HG02678 (cell line): ENCODE measurements around the gene SLC26A4.

Experiments
- ATAC-seq: cut with Tn5 transposase; IDR thresholded peaks from one replicate; pipeline ENCODE4 v1.9.1; 2021; ENCODE audit warnings: mild to moderate bottlenecking, moderate library complexity; ENCODE audit not compliant: unreplicated experiment

The SLC26A4 gene

DNA sequence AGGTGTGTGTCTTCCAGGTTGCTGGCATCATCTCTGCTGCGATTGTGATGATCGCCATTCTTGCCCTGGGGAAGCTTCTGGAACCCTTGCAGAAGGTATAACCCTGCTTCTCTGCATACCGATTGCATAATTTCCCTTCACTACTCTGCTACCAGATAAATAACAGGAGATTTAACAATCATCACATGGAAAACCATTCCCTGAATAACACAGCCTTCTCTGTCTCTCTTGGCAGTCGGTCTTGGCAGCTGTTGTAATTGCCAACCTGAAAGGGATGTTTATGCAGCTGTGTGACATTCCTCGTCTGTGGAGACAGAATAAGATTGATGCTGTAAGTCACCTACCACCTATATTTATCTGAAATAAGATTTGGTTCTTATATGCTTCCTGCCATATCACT lies 33.8 kb downstream of the SLC26A4 start:
- no peak for ATAC-seq

DNA sequence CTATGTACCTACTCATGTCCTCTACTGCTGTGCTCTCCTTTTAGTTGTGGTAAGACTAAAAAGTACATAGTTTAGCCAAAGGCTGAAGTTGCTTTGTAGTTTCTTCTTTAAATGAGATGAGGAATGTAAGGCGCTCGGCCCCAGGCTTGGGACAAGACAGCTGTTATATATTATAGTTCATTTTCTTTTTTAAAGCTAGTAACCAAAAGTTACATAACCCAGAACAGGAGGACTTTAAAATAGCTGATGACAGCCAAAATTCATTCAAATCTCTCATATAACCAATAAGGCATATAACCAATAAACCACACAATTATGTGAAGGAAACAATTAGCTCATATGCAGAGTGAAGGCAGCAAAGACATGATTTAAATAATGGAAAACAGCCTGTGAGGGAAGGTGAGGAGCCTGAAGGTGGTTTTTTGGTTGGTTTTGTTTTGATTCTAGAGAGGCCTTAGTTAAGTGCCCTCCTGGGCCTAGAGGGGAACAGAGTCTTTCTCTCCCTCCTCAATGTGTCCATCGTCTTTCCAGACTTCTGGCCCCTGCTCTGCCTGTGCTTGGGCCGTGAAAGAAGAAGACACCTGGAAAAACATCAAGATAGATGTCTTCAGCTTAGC lies 35.8 kb downstream of the SLC26A4 start:
- ATAC-seq, result no peak

DNA sequence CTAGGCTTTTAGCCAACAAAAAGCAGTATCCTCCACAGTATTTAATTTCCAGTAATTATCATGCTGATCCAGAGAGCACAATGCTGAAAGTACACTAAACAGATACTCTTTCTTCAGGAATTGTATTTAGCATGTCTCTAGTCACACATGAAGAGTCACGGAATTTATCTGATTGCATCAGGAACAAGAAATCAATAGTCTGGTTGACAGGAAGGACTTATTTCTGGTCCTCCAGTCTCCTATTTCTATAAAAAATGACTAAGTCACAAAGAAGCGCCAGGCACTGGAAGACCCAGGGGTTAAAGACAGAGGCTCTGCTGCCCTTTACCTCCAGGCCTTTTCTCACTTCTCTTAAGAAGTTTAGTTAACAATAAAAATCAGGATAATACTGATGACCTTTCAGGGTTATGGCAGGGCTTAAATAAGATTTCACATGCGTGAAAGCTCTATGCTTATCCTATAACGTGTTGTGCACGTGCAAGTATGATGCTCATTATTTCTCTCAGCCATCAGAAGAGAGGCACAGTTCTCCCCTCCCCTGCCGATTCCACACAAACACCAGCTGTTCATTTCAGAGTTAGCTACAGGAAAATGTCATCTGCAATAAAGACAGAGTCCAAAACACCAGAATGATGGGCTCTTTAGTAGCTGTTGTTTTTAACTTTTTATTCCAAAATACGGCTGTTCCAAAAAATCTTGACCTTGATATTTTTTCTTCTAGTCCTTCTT lies 36.9 kb downstream of the SLC26A4 start:
- no peak for ATAC-seq

DNA sequence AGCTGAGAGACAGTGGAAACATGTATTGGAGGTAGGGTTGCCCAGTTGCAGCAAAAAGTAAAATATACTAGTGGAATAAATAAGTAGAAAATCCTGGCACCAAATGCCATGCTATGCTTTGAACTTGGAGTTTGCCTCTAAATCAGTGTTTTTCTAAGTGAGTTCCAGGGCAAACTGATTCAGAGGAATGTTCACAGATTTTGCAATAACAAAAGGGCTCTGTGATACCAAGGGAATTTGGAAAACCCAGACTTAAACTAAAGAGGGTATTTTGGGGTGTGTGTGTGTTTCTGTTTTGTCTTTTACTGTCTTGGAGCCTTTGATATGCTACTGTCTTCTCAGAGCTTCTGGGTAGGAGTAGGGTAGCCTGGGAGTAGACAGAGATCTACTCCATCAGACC lies 39.9 kb downstream of the SLC26A4 start:
- no peak for ATAC-seq

DNA sequence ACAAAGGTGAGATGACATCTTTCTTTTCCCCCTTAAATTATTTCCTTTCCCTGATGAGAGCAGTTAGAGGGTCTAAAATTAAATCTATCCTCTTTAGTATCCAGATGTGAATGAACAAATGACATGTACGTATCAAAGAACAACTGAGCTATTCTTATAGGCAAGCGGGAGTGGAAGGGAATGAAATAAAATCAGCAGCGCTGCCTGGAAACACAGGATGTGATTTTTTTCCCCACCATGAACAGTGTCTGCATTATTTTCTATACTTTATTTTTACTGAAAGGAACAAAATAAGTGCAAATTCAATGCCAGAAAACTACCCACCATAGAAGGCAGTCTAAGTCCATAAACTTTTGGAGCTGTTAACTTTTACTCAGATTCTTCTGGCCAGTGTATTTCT lies 40.6 kb downstream of the SLC26A4 start:
- ATAC-seq, result no peak

DNA sequence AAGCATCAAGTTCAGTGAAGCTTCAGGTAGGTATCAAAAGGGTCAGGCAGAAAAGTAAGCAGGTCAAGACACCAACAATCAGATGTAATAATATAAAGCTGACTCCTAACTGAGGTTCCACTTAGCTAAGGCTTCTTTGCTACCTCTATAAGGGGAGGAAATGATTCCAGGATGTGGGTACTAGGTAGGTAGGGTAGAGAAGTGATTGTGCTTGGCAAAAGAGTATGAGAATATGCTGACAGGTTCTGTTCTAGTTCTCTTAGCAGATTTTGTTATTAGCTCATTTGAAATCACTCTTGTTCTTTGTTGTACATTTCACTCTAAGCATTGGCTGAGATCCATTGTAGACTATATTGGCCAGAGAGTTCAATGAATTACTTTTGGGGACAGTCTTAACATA lies 42.6 kb downstream of the SLC26A4 start:
- ATAC-seq, result no peak

DNA sequence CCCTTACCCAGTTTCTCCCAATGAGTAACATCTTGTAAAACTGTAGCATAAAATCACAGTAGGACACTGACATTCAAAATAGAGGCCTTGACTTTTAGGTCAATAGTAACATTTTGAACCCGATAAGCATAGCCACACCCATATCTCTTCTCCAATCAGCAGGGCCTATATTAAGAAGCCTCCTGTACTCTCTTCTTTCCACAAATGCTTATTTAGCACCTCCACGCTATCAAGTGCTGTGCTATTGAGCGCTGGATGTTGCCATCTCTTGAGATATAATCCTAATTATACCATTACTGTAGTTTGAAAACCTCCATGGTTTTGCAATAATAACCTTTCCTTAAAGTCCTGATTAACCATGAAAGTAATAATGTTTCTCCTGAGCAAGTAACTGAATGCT lies 43.2 kb downstream of the SLC26A4 start:
- no peak for ATAC-seq

DNA sequence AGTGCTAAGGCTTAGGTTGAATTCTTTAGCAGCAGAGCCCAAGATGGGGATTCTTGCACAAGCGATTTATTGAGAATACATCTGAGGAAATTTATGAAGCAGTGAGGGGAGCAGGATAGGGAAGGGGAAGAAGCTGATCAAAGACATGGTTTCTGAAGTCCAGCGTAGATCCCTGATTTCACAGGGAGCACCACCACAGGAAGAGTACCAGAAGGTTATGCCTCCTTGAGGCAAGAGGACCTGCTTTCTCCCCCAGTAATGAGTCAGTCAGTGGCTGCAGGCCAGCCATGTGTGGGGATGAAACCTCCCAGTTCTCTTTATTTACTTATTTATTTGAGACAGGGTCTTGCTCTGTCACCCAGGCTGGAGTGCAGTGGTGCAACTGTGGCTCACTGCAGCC lies 48.3 kb downstream of the SLC26A4 start:
- ATAC-seq, result no peak

DNA sequence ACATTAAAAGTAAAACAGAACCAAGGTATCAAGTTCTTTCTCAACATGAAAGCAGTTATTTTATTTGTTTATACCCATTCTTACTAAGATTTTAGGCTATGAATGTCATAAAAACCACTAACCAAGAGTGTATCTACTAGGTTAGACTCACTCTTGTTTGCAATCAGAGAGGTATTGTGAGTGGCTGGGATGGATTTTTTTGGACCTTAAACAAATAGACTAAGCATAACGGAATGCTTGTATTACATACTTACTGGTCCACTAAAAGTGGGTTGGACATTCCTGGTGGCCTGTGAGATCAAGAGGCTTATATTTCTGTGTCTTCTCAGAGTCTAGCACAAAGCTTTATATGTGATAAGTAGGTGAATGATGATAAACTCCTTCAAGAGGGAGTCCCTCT lies 50.7 kb downstream of the SLC26A4 start:
- ATAC-seq, result no peak

DNA sequence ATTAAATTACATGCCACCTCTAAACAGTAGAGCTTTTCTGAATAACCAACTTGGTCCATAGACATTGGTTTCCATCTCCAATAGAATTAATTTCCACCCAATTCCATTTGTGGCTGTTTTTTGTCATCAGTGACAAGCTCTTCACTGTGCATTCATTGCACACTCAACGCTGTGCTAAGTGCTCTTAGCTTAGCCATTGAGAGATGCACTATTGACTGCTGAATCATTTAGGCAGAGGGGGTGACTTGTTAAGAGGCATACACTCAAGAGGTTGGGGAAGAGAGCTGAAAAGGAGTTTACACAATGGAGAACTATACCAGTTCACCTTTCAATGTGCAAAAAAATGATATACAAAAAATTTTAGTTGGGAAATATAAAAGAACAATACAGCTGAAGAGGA lies 51.4 kb downstream of the SLC26A4 start:
- ATAC-seq, result no peak

DNA sequence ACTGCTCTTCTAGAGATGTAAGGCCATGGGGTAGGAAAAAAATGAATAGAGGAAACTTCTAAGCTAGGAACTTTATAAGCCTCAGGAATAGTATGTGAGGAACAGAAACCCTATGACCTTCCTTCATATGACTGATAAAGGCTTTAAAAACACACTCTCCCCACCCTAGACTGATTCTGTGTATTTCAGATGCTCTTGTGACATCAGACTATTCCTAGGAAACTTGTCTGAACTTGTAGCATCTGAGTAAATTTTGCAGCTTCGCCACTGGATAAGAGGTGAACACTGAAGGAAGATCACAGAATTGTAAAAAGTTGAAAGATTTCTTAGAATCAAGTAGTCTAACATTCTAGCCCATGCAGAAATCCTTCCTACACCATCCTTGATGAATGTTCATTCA lies 52.3 kb downstream of the SLC26A4 start:
- ATAC-seq, result no peak

DNA sequence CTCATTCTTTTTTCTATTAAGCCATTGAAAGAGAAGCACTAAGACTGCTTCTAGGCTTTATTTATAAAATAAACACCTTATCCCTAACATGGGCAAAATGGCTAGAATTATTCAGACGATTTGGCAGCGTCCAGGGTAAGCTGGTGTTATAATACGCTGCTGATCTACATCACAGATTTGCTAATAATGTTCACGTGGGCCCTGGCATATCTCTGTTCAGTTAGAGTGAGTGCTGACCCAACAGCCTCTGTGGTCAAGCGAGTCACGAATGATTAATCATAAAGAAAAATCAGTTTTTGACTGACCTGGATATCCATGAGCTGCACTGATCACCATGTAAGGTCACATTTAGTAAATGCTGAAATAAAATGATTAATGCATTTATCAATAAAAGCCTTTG lies 54.9 kb downstream of the SLC26A4 start:
- ATAC-seq, result no peak

DNA sequence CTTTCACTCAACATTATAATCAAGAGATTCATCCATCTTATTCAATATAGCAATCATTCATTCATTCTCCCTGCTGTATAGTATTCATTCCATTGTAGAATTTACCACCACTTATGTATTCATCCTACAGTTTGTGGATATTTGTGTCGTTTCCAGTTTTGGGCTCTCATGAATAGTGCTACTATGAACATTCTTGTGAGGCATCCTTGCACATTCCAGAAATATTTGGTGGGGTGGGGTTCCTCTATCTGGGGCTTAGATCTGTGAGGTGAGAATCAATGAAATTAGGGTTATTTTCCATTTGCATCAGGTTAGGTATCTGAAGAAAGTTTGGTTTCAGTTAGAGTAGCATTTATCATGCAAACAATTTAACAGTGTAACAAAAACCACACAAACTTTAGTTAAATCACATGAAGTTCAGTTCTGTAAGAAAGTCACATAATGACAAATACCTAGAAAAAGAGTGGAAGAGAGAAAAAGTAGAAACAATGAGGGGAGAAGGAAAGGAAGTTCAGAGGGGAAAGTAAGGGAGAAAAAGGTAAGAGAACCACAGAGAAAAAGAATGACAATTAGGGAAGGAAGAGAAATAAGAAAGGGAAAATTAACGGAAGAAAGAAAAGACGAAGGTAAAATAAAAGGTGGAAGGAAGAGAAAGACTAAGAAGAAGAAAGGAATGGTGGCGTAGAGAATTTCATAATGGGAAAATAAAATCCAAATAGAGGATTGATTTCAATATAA lies 58.0 kb downstream of the SLC26A4 start:
- no peak for ATAC-seq

DNA sequence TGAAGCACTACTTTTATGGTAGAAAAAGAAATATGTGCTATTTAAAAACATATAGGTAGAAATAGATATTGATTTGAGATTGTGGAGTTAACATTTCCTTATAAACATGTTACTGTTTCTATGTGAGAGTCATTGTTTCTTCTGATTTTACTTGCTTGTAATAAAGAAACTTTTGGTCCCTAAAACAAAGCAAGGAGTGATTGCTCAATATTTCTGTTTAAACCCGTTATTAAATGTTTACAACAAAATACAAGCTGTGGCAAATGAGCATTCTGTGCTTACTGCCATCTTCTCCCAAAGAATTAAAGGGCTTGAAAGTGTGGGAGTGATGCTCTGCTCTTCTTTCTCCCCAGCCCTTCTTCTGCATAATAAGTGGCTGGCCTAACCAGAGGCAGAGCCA lies 60.7 kb downstream of the SLC26A4 start:
- ATAC-seq, result no peak

DNA sequence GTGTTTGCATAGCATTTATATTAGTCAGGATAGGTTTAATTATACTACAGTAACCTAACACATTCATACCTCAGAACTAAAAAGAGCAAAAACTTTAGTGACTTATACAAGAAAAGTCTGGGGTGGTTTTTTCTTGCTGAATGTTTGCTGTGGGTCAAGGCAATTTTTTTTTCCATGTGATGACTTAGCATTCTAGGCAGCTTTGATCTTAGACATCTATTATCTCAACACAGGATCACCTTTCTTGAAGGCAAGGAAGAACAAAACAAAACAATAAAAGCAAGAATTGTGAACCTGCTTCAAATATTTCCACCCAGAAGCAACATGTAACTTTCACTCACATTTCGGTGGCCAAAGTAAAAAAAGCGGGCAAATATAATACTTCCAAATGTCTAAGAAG lies 62.6 kb downstream of the SLC26A4 start:
- ATAC-seq, result no peak

DNA sequence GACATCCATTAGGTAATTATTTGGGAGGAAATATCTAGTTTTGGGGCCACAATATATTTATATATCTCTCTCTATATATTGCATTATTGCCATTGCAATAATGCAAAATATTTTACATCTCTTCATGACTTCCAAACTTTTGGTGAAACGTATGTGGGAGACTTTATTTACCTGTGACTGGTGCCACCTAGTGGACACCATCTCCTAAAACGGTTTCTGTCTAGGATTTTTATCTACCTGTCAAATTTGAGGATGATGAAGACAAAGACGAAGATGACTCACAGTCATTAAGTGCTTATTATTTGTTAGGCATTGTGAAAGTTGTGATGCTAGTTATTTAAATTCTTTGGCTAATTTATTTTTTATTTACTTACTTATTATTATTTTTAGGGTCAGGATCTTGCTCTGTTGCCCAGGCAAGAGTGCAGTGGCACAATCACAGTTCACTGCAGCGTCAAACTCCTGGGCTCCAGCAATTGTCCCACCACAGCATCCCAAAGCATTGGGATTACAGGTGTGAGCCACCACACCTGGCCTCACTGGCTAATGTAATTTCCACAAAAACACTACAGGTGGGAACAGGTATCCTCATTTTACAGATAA lies 64.6 kb downstream of the SLC26A4 start:
- ATAC-seq, result no peak

DNA sequence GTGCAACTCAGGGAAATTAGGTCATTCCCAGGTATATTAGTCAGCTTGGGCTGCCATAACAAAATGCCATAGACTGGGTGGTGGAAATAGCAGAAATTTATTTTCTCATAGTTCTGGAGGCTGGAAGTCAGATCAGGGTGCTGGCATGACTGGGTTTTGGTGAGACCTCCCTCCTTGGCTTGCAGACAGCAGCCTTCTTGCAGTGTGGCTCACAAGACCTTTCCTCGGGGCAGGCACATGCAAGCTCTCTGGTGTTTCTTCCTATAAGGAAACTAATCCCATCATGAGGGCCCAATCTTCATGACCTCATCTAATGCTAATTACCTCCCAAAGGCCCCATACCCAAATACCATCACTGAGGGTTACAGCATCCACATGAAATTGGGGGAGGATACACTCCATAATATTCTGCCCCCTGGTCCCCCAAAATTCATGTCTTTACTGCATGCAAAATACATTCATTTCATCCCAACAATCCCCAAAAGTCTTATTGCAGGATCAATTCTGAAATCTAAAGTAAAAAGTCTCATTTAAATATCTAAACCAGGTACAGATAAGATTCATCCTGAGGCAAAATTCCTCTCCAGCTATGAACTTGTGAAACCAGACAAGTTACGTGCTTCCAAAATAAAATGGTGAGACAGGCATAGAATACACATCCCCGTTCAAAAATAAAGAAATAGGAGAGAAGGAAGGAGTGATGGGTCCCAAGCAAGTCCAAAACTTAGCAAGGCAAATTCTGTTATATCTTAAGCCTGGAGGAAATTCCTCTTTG lies 65.9 kb downstream of the SLC26A4 start:
- ATAC-seq, result no peak

DNA sequence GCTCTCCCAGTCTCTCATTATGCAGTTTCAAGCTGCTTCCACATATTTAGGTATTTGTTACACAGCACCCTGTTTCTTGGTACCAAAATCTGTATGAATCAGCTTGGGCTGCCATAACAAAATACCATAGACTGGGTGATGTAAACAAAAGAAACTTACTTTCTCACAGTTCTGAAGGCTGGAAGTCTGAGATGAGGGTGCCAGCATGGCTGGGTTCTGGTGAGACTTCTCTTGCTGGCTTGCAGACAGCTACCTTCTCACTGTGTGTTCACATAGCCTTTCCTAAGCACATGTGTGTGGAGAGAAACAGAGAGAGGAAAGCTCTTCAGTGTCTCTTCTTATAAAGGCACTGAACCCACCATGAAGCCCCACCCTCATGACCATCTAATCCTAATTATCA lies 67.6 kb downstream of the SLC26A4 start:
- no peak for ATAC-seq

DNA sequence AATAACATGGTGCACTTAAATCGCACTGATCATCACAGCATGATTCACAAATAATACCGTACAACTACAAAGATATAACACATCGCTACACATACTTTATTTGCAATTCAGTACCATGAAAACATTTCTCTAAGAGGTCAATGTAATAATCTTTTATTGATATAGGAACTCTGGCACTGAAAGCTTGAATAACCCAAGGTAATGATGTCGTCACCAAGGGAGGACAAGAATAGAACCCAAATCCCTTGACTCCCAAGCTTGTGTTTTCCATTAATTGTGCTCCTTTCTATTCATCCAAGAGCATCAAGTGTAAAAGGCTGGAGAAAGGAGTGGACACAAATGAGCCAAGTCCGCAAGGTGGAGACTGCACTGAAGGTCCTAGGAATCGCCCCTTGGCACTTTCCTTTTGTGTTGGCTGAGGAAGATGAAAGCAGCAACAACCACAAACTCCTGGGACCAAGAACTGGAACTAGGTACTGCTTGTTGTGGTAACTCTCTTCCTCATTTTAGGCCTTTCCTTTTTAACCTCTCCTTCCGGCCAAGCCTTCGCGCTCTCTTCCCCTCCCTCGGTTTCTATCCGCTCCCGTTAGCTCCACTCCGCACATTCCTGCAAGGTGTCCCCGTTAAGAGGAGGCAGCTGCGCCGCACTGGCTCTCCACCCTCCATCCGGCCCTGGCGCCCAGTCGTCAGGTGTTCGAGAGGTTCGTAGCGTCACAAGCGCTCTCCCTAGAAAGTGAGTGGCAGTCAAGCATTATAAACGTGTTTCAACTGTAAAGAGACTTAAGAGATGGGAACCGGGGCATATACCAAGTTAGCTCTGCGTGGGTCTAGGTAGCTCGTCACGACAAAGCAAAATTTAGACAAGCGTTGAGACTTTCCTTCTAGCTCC lies 82.3 kb downstream of the SLC26A4 start:
- ATAC-seq, result peak; percentile 31
